ENCODE measurements around the gene GTF2H1.

GTF2H1 gene

GRCh38 chr11:18416459-18416858 is 94.1 kb downstream of the GTF2H1 start:
- TF ChIP-seq, protein P1, sequence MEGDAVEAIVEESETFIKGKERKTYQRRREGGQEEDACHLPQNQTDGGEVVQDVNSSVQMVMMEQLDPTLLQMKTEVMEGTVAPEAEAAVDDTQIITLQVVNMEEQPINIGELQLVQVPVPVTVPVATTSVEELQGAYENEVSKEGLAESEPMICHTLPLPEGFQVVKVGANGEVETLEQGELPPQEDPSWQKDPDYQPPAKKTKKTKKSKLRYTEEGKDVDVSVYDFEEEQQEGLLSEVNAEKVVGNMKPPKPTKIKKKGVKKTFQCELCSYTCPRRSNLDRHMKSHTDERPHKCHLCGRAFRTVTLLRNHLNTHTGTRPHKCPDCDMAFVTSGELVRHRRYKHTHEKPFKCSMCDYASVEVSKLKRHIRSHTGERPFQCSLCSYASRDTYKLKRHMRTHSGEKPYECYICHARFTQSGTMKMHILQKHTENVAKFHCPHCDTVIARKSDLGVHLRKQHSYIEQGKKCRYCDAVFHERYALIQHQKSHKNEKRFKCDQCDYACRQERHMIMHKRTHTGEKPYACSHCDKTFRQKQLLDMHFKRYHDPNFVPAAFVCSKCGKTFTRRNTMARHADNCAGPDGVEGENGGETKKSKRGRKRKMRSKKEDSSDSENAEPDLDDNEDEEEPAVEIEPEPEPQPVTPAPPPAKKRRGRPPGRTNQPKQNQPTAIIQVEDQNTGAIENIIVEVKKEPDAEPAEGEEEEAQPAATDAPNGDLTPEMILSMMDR (conservative IDR thresholded peaks at IDR 0.05; ENCODE audit: control insufficient read depth, insufficient read depth, low read depth, low read length), result no peak
- no peak for DNase-seq (ENCODE audit: low read depth)
- no peak overlapping the region for H3K4me3 ChIP-seq (ENCODE audit: control insufficient read depth, low read depth, low read length)
